ENCODE measurements around the gene FBXO21.

DNA sequence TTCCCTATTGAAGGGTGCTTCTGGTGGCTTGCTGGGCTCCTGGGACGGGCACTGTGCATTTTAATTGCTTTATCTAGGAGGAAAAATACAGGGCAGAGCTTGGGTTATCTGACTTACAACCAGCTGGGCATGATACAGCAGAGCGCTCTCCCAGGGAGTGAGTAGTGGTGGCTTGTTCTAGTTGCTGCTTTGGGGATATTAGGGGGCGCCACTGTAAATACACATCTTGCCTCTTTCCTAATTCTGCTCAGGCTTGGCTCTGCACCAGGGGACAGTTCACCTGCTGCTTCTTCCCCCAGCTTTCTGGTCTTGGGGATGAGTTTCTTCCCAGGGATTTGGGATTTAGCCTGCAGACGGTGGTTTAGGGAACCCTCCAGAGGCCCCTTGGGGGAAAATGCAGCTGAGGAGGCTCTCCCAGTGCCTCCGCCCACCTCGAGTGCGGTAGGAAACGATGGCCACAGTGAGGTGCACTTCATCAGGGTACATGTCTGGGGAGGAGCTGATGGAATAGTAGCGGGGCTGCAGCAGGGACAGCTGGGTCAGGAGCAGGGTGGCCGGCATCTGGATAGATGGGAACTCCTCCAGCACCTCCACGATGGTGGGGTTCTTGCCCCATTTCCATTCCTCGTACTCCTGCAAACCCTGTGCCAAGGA is 36.9 kb upstream of the FBXO21 start:
- TF ChIP-seq EZH2 (IDR thresholded peaks at IDR 0.05; ENCODE audit: low read length): no peak
- TF ChIP-seq, protein P1, sequence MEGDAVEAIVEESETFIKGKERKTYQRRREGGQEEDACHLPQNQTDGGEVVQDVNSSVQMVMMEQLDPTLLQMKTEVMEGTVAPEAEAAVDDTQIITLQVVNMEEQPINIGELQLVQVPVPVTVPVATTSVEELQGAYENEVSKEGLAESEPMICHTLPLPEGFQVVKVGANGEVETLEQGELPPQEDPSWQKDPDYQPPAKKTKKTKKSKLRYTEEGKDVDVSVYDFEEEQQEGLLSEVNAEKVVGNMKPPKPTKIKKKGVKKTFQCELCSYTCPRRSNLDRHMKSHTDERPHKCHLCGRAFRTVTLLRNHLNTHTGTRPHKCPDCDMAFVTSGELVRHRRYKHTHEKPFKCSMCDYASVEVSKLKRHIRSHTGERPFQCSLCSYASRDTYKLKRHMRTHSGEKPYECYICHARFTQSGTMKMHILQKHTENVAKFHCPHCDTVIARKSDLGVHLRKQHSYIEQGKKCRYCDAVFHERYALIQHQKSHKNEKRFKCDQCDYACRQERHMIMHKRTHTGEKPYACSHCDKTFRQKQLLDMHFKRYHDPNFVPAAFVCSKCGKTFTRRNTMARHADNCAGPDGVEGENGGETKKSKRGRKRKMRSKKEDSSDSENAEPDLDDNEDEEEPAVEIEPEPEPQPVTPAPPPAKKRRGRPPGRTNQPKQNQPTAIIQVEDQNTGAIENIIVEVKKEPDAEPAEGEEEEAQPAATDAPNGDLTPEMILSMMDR (optimal IDR thresholded peaks at IDR 0.05 in 1 of 3, IDR thresholded peaks at IDR 0.05 in 1 of 3, conservative IDR thresholded peaks at IDR 0.05 in 1 of 3; ENCODE audit: extremely low read depth in 1 of 3, insufficient read depth in 2 of 3, low read length in 3 of 3): no peak
